Stimulated activated CD8-positive, alpha-beta memory T cell treated with anti-CD3 and anti-CD28 coated beads, Interleukin-4, amount 100 ng/mL, for 4 hours (primary cell): Measurements from ENCODE around the gene ZC3H18.

ENCODE experiments used
- DNase-seq, 2 donors: peaks; one replicate each; pipeline ENCODE4 v3.0.0-alpha.2; 2020; ENCODE audit warnings: low read depth in 2 of 2, low spot score in 1 of 2

The ZC3H18 gene

GRCh38 chr16:88548985-88549384 lies 21.2 kb upstream of the ZC3H18 start:
- no peak for DNase-seq

DNA sequence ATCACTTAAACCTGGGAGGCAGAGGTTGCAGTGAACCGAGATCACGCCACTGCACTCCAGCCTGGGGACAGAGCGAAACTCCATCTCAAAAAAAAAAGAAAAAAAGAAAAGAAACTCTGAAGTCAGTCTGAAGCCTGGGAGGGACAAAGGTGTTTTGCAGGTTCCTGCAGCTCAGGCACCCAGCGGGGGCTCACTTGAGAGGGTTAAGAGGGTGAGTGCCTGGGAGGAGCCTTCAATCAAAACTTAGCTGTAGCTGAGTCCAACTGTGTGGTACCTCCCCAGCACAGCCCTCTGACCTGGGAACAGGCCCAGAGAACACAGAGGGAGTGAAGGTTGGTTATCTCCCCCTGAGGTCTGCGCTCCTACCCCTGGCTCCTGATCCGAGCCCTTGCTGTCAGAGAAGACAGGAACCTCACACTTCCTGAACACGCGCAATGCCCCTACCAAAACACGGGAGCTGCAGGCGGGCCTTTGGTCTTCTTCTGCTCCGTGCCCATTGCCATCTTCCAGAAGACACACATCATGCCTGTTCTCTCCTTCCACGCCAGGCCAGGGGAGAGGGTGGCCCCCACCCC lies 20.4 kb upstream of the ZC3H18 start:
- no peak for DNase-seq

DNA sequence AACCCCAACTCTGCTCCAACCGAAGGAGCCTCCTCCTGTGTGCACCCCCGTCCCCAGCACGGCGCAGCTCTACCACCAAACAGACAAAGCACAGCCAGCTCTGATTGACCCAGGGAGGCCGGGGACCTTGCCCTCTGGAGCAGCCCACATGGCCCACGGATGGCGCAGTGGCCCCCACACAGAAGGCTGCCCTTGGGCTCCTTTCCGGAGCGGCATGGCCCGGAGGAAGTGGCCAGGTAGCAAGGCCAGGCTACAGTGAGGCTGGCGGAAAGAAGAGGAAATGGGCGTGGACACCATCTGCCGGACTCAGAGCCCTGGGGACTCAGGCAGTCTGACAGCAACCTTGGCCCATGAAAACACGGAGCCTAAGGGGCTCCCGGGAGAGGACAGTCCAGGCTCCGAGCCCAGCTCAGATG lies 19.9 kb upstream of the ZC3H18 start:
- no peak for DNase-seq

- no peak for DNase-seq
Observed at GRCh38 chr16:88552166-88552565, 18.0 kb upstream of the ZC3H18 start.

DNA sequence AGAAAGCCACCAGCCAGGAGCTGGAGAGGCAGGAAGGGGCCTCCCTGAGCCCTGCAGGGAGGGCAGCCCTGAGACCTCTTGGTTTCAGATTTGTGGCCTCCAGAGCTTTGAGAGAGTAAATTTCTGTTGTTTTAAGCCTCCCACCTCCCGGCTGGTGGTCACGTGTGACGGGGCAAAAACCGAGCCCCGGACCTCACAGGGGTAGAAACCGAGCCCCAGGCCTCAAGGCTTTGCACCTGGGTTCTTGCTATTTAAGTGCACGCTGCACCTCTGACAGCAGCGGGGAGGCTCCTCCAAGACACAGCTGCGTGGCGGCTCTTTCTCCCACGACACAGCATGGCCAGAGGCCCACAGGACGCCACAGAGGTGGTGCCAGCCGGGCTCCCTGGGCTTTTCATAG lies 17.4 kb upstream of the ZC3H18 start:
- no peak for DNase-seq

DNA sequence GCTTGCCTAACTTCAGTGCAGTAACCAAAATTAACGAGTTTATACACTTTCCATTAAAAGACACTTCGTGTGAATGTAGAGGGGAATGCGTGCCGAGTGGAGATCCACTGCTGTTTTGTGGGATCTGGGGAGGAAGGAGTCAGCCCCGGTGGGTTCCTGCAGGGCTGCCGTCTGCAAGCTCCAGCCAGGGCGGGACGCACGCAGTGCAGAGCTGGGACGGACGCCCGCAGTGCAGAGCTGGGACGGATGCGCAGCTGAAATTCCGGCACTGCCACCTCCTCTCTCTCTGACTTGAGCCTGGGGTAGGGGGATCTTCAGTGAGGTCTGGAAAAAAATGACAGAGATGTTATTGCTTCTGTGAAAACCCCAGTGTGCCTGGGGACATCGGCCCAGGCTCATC lies 16.5 kb upstream of the ZC3H18 start:
- DNase-seq = no peak

- no peak for DNase-seq
Observed at GRCh38 chr16:88554711-88555264, 15.4 kb upstream of the ZC3H18 start.

GRCh38 chr16:88556294-88556988 lies 13.8 kb upstream of the ZC3H18 start:
- DNase-seq = no peak

DNA sequence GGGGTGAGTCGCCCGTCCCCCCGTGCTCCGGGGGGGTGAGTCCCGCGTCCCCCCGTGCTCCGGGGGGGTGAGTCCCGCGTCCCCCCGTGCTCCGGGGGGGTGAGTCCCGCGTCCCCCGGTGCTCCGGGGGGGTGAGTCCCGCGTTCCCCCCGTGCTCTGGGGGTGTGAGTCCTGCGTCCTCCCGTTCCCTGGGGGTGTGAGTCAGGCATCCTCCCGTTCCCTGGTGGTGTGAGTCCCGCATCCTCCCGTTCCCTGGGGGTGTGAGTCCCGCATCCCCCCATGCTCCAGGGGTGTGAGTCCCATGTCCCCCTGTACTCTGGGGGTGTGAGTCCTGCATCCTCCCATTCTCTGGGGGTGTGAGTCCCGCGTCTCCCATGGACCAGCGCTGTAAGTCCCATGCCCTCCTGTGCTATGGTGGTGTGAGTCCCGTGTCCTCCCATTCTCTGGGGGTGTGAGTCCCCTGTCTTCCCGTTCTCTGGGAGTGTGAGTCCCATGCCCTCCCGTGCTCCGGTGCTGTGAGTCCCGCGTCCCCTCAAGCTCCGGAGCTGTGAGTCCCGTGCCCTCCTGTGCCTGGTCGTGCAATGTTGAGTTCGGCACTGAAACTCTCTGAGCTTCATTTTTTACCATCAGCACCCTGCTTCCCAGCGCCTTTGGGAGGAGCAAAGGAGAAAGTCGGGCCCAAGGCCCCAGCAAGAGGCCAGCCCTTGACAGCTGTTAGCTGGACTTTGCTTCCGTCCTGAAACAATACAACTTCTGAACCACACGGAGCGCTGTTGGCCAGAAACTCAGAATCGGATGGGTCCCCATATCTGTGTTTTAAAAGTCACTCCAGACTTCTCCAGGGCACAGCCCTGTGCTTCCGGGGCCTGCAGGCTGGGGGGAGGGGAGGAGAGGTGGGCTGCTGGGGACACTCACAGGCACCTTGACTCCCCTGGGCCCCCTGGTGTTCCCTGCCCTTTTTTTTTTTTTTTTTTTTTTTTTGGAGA lies 11.5 kb upstream of the ZC3H18 start:
- no peak for DNase-seq

DNA sequence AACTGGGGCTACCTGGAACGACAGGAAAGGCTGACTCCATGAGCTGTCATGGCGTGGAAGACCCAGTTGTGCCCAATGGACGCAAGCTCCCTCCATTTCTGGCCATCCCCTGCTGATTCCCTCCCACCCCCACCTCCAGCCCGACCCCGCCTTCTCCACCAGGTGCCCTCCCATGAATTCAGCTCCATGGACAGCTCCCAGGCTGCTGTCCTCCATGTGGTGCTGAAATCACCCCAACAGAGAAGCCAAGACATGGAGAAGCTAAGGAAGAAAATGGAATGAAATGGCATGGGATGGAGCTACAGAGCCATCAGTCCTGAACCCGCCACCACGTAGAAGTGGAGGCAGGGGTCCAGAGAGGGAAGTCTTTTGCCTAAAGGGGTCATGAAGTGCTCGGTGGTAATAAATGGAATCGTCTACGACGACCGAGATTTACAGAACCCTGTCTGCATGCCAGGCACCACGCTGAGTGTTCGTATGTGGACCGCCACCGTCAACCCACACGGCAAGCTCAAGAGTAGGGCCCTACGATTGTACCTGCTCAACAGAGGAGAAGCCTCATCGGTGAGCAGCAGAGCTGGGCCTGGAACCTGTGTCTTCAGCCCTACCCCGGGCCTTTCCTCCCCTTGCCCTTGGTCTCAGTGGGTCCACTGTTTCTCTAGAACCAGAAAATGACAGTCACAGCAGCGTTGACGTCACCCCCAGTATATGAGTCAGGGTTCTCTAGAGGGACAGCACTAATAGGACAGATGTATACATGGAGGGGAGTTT lies 9.3 kb upstream of the ZC3H18 start:
- no peak for DNase-seq

GRCh38 chr16:88561485-88562359 lies 8.5 kb upstream of the ZC3H18 start:
- peak; percentile 16 to 26 for DNase-seq

DNA sequence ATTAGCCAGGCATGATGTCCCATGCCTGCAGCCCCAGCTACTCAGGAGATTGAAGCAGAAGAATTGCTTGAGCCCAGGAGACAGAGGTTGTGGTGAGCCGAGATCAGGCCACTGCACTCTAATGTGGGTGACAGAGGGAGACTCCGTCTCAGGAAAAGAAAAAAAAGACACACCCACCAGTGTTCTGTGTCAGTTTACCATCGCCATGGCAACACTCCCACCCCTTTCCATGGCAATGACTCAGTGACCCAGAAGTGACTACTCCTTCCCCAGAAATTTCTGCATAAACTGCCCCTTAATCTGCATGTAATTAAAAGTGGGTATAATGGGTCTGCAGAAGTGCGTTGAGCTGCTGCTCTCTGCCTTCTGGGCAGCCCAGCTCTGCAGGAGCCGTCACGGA lies 4.0 kb upstream of the ZC3H18 start:
- DNase-seq = no peak

- DNase-seq = no peak
Observed at GRCh38 chr16:88568710-88569613, 1.2 kb upstream of the ZC3H18 start.

- no peak for DNase-seq
Observed at GRCh38 chr16:88569614-88569984, 604 bp upstream of the ZC3H18 start.

GRCh38 chr16:88570691-88571092 lies 489 bp downstream of the ZC3H18 start:
- DNase-seq = peak in 1 of 2 donors; percentile 10

DNA sequence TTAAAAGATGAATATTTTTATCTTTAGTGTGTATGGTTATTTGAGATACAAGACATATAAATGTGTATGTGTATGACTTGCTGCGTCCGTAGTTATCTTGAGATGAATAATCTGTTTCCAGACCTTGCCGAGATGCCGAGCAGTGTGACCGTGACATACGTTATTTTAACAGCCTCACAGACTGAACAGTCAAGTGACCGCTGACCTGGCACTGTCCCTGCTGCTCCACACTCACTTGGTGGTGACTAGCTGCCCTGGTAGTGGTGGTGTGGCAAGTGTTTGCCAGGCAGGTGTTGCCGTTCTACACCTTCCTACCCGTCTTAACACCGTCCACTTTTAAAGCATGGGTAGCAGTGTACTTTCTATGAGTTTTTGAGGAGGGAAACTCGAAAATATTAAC lies 5.0 kb downstream of the ZC3H18 start:
- no peak for DNase-seq

DNA sequence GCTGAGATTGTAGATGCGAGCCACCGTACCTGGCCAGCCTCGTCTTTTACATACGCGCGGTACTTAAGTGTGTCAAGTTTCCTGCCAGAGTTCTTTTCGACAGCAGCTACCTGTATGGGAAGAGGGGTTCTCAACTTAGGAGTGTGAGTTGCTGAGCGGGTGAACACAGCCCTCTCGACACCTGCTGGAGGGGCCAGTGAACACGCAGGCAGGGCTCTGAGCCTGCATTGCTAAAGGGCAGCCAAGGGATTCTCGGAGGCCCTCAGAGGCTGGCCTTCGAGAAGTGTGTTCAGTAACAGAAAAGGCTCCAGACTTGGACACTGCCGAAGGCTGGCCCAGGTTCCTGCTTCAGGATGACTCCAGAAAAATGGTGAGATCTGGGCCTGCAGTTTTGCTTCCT lies 6.1 kb downstream of the ZC3H18 start:
- no peak for DNase-seq

- DNase-seq = no peak
Observed at GRCh38 chr16:88577166-88577565, 7.0 kb downstream of the ZC3H18 start.
